DMS153 (cell line): Measurements from ENCODE around the gene ATP11C.
"Not testable (repeated sequence)": the region's sequence is repeated elsewhere in the genome, so short reads cannot be mapped to it uniquely, and the experiment has no call there.

Experiments used
- DNase-seq: peaks from one replicate; lab custom pipeline; 2025; lab: John Stamatoyannopoulos, UW

Gene ATP11C

GRCh38 chrX:139932901-139933796 is at the start of gene ATP11C:
Gene ATP11C, minus strand, starts transcription at chrX:139933053. Its CDS starts 1,011 bp downstream, at chrX:139932042.
- DNase-seq, result peak; percentile 84

GRCh38 chrX:139974471-139974870 is 41.6 kb upstream of the ATP11C start:
- DNase-seq, result no peak

GRCh38 chrX:139972629-139973624 is 40.1 kb upstream of the ATP11C start:
- no peak for DNase-seq

GRCh38 chrX:139972113-139972512 is 39.3 kb upstream of the ATP11C start:
- DNase-seq, result no peak

- DNase-seq, result no peak
These were observed 38.5 kb upstream of the ATP11C start for GRCh38 chrX:139971394-139971749.

GRCh38 chrX:139969286-139969685 is 36.4 kb upstream of the ATP11C start:
- DNase-seq, result no peak

GRCh38 chrX:139967750-139968149 is 34.9 kb upstream of the ATP11C start:
- no peak for DNase-seq

- no peak for DNase-seq
These were observed 34.4 kb upstream of the ATP11C start for GRCh38 chrX:139967300-139967699.

- not testable (repeated sequence) for DNase-seq
These were observed 33.3 kb upstream of the ATP11C start for GRCh38 chrX:139966159-139966558.

- DNase-seq, result no peak
These were observed 32.6 kb upstream of the ATP11C start, which contains the start of gene CXorf66 for GRCh38 chrX:139965421-139965820. Gene CXorf66, minus strand, starts transcription at chrX:139965521. Its CDS starts 25 bp downstream, at chrX:139965496.

- DNase-seq, result not testable (repeated sequence)
These were observed 28.2 kb upstream of the ATP11C start for GRCh38 chrX:139961091-139961490.

GRCh38 chrX:139949703-139950102 is 16.9 kb upstream of the ATP11C start:
- DNase-seq, result no peak

- DNase-seq, result no peak
These were observed 12.2 kb upstream of the ATP11C start for GRCh38 chrX:139945075-139945474.

GRCh38 chrX:139936259-139936658 is 3.4 kb upstream of the ATP11C start:
- DNase-seq, result no peak

GRCh38 chrX:139933904-139934303 is 1.1 kb upstream of the ATP11C start:
- no peak for DNase-seq

GRCh38 chrX:139932073-139932900 is 566 bp downstream of the ATP11C start:
- DNase-seq, result no peak

- no peak for DNase-seq
These were observed 1.2 kb downstream of the ATP11C start for GRCh38 chrX:139931646-139932072.

GRCh38 chrX:139930916-139931645 is 1.8 kb downstream of the ATP11C start:
- peak; percentile 13 for DNase-seq

- no peak for DNase-seq
These were observed 2.5 kb downstream of the ATP11C start for GRCh38 chrX:139930401-139930800.

GRCh38 chrX:139929876-139930275 is 3.0 kb downstream of the ATP11C start:
- no peak for DNase-seq

- peak; percentile 10 for DNase-seq
These were observed 8.2 kb downstream of the ATP11C start for GRCh38 chrX:139924696-139925095.
